NCI-H748 (cell line): ENCODE data around the gene CHD2.
"Not testable (repeated sequence)": the region's sequence is repeated elsewhere in the genome, so short reads cannot be mapped to it uniquely, and the experiment has no call there.

Experiments
- DNase-seq: peaks from one replicate; lab custom pipeline; 2025; ENCODE audit not compliant: unreplicated experiment; lab: John Stamatoyannopoulos, UW

Gene CHD2

GRCh38 chr15:93032515-93033206 is 132.5 kb downstream of the CHD2 start:
- not testable (repeated sequence) for DNase-seq

- no peak for DNase-seq
Measured at GRCh38 chr15:93033434-93034045, 133.4 kb downstream of the CHD2 start.

GRCh38 chr15:93034512-93034911 is 134.4 kb downstream of the CHD2 start:
- DNase-seq = no peak

- DNase-seq = no peak
Measured at GRCh38 chr15:93035092-93035915, 135.2 kb downstream of the CHD2 start.

GRCh38 chr15:93035953-93036810 is 136.1 kb downstream of the CHD2 start:
- peak; percentile 60 for DNase-seq

GRCh38 chr15:93036951-93037819 is 137.1 kb downstream of the CHD2 start:
- DNase-seq = peak; percentile 35

- DNase-seq = no peak
Measured at GRCh38 chr15:93037820-93038705, 137.9 kb downstream of the CHD2 start.

- DNase-seq = not testable (repeated sequence)
Measured at GRCh38 chr15:93039562-93040287, 139.6 kb downstream of the CHD2 start.

- DNase-seq = no peak
Measured at GRCh38 chr15:93040288-93041158, 140.4 kb downstream of the CHD2 start.

GRCh38 chr15:93041159-93041547 is 141.0 kb downstream of the CHD2 start:
- DNase-seq = no peak

- no peak for DNase-seq
Measured at GRCh38 chr15:93042211-93042610, 142.1 kb downstream of the CHD2 start.

- no peak for DNase-seq
Measured at GRCh38 chr15:93042691-93043378, 142.7 kb downstream of the CHD2 start.

- no peak for DNase-seq
Measured at GRCh38 chr15:93043621-93044300, 143.6 kb downstream of the CHD2 start.

GRCh38 chr15:93044301-93045190 is 144.4 kb downstream of the CHD2 start:
- DNase-seq = no peak

- no peak for DNase-seq
Measured at GRCh38 chr15:93045191-93045785, 145.2 kb downstream of the CHD2 start.
